HG02970 (cell line): Measurements from ENCODE around the gene PCDH10.

Experiments
- ATAC-seq: cut with Tn5 transposase; IDR thresholded peaks from one replicate; pipeline ENCODE4 v1.9.1; 2021; ENCODE audit warnings: mild to moderate bottlenecking, moderate library complexity, moderate number of reproducible peaks; ENCODE audit not compliant: unreplicated experiment, low FRiP score

The PCDH10 gene

DNA sequence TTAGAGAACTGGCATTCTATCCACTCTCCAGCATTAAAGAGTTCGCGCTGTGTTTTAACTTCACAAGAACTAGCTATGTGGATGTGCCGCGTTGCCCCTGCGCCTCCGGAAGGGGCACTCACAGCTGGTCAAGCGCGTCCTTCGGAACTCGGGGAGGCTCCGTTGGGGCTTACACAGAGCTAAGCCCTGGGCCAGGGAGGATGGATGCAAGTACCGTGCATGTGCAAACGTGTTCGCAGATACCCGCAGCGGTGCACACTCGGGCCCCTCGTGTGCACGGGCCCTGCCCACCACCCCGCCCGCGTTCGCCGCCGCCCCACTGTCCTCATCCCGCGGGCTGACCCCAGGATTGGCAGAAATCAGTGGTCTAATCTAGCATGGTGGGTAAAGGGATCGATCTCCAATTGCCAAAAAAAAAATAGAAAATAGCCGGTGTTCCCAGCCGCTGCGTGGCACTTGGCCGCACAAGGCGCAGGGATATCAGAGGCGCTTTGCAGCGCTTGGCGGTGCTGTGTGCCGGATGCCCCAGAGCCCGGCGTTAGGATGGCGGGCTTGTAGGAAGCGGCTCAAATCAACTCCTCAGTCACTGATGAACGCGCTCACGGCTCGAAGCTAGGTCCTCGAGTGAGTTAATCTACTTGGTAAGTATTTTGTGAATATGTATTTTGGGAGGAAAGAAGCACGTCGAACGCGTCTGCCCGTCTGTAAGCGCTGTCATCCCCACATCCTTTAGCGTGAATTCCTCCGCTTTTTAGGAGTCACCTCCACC lies 989 bp upstream of the PCDH10 start:
- ATAC-seq, result no peak

DNA sequence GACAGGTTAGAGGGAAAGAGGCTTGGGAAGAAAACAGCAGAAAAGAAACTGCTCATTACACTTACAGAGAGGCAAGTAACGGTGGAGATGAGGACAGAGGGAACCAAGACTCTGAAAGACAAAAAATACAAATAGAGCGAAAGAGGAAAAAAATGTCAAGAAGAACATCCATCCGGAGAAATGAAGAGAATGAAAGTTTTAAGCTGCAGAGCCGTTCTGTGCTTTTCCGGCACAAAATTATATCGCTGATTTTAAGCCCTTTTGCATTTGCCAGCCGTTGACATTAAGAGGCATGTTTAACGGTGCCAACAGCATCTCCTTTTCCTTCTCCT lies 236 bp downstream of the PCDH10 start:
- ATAC-seq, result no peak

DNA sequence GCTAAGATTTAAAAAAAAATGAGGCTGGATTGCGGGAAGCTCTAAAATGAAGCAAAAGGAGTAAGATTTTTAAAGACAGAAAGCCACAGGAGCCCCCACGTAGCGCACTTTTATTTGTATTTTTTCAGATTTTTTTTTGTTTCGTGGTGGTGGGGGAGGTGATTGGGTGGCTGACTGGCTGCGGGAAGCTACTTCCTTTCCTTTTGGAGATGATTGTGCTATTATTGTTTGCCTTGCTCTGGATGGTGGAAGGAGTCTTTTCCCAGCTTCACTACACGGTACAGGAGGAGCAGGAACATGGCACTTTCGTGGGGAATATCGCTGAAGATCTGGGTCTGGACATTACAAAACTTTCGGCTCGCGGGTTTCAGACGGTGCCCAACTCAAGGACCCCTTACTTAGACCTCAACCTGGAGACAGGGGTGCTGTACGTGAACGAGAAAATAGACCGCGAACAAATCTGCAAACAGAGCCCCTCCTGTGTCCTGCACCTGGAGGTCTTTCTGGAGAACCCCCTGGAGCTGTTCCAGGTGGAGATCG lies 908 bp downstream of the PCDH10 start:
- no peak for ATAC-seq

DNA sequence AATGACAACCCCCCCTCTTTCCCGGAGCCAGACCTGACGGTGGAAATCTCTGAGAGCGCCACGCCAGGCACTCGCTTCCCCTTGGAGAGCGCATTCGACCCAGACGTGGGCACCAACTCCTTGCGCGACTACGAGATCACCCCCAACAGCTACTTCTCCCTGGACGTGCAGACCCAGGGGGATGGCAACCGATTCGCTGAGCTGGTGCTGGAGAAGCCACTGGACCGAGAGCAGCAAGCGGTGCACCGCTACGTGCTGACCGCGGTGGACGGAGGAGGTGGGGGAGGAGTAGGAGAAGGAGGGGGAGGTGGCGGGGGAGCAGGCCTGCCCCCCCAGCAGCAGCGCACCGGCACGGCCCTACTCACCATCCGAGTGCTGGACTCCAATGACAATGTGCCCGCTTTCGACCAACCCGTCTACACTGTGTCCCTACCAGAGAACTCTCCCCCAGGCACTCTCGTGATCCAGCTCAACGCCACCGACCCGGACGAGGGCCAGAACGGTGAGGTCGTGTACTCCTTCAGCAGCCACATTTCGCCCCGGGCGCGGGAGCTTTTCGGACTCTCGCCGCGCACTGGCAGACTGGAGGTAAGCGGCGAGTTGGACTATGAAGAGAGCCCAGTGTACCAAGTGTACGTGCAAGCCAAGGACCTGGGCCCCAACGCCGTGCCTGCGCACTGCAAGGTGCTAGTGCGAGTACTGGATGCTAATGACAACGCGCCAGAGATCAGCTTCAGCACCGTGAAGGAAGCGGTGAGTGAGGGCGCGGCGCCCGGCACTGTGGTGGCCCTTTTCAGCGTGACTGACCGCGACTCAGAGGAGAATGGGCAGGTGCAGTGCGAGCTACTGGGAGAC lies 1.6 kb downstream of the PCDH10 start:
- no peak for ATAC-seq

DNA sequence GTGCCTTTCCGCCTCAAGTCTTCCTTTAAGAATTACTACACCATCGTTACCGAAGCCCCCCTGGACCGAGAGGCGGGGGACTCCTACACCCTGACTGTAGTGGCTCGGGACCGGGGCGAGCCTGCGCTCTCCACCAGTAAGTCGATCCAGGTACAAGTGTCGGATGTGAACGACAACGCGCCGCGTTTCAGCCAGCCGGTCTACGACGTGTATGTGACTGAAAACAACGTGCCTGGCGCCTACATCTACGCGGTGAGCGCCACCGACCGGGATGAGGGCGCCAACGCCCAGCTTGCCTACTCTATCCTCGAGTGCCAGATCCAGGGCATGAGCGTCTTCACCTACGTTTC lies 2.2 kb downstream of the PCDH10 start:
- ATAC-seq, result no peak

DNA sequence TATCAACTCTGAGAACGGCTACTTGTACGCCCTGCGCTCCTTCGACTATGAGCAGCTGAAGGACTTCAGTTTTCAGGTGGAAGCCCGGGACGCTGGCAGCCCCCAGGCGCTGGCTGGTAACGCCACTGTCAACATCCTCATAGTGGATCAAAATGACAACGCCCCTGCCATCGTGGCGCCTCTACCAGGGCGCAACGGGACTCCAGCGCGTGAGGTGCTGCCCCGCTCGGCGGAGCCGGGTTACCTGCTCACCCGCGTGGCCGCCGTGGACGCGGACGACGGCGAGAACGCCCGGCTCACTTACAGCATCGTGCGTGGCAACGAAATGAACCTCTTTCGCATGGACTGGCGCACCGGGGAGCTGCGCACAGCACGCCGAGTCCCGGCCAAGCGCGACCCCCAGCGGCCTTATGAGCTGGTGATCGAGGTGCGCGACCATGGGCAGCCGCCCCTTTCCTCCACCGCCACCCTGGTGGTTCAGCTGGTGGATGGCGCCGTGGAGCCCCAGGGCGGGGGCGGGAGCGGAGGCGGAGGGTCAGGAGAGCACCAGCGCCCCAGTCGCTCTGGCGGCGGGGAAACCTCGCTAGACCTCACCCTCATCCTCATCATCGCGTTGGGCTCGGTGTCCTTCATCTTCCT lies 2.7 kb downstream of the PCDH10 start:
- no peak for ATAC-seq

DNA sequence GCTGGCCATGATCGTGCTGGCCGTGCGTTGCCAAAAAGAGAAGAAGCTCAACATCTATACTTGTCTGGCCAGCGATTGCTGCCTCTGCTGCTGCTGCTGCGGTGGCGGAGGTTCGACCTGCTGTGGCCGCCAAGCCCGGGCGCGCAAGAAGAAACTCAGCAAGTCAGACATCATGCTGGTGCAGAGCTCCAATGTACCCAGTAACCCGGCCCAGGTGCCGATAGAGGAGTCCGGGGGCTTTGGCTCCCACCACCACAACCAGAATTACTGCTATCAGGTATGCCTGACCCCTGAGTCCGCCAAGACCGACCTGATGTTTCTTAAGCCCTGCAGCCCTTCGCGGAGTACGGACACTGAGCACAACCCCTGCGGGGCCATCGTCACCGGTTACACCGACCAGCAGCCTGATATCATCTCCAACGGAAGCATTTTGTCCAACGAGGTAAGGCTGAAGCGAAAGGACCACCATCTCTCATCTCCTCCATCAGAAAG lies 3.3 kb downstream of the PCDH10 start:
- ATAC-seq, result no peak

DNA sequence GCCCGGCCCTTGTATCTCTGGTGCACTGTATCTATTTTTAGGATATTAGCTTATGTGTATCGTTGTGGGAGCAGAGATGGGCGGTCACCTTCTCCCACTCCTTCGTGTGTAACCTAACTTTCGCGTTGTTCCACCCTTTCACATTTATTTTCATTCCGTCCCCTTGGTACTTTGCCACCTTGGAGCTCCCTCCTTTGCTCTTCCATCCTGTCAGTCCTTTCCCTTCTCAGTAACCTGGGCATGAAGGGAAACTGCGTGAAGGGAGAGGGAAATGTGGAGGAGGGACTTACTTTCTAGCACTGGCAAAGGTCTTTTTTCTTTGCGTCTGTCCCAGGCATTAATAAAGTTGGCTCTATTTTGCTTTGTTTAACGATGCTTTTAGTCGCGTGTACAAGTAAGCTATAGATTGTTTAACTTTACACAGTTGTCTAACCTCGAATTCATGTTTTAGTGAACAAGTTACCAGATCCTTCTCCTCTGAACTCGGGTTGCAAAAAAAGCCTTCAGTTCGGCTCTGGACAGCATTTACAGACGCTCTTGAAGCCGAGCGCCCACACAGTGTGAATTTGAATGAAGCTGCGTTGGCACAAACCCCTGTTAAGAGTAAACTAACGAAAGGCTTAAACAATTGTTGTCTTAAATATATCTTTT lies 3.9 kb downstream of the PCDH10 start:
- ATAC-seq, result no peak

DNA sequence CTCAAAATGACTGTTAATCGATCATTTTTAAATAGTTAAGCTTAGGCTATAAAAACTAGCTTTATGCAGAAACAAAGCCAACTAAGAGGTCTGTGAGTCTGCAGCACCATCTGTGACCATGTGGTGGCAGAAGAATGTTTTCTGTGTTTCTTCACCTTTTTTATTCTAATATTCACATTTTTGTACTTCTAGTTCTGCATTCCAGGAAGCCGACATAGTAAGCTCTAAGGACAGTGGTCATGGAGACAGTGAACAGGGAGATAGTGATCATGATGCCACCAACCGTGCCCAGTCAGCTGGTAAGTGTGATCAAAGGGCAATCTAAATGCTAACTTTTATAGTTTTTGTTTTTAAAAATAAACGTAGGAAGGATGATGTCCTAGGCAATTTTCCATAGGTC lies 5.6 kb downstream of the PCDH10 start:
- ATAC-seq, result no peak

DNA sequence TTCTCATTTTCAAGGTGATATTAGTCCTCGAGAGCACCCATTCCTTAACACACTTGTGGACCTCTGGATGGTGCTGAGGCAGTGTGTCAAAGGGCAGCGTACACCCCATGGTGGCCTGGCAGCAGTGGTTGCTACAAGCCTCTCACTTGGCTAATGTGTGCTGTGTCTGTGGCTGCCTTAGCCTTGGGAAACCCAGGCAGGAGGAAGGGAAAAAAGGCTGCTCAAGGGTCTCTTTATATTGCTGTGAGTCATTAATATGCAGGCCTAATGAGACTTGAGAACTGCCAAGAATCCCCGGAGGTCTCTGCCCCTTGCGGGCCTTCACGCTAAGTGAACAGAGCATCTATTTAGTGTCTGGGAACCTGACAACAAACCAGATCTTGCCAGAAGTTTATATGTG lies 7.0 kb downstream of the PCDH10 start:
- ATAC-seq, result no peak

DNA sequence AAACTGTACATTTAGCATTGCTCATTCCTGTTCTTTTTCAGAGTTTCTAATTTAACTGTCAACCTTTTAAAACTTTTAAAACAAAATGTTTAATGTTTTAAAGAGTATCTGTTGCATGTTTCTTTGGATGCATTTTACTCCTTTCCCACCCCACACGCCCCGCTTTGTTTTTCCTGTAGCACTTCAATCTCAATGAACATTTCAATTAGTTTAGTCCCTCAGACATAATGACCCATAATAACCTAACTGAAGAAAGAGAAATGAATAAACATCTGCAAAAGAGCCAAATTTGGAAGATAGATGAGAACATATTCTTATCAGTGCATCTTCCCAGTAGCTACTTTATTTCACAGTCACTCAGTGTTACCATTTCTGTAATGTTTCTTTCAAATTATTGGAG lies 7.5 kb downstream of the PCDH10 start:
- no peak for ATAC-seq

DNA sequence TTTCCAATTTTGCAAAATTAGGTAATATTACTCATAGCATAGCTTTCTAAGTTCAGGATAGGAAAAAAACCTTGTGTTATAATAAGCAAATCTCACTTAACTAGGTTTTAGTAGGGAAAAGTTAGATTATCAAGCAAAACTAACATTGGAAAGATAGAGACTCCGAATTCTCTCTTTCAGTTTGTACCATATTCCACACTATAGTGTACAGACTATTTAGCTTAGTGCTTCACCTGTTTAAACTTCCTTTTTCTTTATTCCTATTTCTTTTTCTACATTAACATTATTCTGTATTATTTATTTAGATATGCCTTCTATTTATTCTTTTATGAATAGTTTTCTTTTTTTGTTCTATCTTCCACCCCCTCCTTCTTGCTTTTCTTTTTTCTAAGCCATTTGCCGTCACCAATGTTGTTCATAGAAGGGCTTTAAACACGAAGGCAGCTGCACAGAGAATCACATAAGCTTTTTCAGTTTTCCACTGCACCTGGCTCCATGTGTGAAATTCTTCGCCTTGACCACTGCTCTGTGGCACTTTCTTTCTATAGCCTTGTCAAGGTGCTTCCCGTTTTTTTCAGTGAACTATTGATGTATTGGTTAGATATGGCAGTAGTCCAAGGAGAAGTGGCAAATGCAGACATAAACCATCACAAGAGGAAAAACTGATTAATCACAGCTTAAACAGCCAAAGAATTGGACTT lies 8.5 kb downstream of the PCDH10 start:
- ATAC-seq, result no peak

DNA sequence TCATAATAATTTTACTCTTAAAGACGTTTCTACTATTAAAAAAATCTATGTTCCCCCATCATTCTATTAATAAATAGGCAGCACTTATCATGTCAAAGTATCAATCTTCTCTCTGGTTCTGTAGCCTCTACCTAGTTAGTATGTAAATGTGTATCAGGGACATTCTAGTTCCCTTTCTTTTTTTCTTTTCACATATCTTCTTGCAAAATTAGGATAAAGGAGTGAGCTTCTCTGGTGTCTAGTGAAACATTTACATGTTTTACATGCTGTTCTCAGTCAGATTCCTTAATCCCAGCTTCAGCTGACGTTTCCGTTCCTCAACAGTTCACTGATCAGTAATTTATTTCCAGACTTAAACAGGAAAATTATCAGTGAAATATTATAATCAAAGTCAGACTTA lies 11.8 kb downstream of the PCDH10 start:
- no peak for ATAC-seq

DNA sequence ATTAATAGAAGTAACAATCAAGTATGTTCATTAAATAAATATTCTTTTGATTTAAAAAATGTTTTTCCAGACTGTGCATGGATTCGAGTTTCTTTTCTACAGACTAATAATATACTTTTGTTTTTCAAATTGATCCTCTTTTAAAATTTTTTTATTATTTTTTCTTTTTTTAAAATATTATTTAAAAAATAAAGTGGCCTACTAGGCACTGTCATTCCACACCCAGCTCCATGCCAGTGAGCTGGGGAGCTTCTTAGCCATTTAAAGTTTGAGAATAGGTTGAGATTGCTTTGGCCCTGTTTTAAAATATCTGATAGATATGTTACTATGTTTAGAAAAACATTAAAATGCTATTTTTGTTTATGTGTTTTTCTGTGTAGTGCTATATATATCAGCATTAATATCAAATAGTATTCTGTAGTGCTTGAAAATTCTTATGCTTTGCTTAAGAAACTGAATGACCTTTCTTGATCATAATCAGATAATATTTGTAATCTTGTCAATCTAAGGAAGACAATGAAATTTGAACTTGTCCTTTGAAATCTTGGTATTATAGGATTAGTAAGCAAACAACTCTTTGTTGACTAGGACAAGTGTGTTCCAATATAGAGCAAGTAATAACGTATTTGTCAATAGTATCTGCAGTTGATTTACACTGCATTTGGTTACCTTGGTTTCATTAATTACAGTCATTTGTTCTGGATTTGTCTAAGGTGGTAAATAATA lies 12.6 kb downstream of the PCDH10 start:
- ATAC-seq, result no peak

DNA sequence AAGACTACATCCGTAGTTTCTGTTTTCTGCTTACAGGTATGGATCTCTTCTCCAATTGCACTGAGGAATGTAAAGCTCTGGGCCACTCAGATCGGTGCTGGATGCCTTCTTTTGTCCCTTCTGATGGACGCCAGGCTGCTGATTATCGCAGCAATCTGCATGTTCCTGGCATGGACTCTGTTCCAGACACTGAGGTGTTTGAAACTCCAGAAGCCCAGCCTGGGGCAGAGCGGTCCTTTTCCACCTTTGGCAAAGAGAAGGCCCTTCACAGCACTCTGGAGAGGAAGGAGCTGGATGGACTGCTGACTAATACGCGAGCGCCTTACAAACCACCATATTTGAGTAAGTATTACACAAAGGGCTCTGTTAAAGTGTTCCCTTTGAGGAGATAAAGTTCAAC lies 13.8 kb downstream of the PCDH10 start:
- no peak for ATAC-seq

DNA sequence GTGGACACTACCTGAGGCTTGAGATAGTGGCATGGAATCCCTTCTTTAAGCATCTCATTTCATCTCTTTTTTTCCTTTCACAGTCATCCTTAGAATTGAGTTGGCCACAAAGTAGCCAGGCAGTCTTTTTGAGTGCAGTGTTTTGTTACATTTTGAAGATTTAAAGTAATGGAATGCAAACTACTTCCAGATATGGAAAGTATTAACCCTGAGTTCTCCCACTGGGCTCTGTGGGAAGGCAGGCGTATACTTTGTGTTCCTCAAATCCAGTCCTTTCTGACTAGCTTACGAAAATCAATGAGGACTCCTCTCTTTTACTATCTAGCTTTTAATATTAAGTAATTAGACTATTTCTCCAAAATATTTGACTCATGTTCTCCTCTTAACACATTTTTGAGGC lies 29.9 kb downstream of the PCDH10 start:
- ATAC-seq, result no peak

DNA sequence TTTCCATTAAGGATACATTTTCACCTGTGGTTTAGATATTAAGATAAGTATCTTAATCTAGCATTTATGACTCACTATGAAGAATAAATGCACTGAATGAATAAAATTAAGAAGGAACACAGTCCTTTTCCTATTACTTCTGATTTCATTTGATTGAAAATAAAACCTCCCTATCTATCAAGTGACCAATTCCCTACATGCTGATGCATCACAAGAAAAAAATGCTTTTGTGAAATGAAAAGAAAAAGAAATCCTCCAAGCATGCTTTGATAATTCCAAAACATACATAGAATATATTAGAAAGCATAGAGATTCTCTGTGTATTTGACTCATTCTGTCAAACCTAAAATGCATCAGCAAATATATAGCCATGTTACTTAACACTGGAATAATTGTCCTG lies 37.1 kb downstream of the PCDH10 start:
- ATAC-seq, result no peak

DNA sequence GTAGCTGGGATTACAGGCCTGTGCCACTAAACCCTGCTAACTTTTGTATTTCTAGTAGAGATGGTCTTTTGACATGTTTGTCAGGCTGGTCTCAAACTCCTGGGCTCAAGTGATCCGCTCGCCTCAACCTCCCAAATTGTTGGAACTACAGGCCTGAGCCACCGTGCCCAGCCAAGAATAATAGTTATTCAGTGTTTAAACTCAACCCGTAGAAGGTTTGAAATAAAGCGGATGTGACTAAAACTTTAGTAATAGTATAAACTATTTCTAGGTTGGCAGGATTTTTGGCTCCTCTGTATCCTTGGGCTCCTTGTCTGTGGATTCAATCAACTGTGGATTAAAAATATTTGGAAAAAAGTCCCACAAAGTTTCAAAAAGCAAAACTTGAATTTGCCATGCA lies 37.8 kb downstream of the PCDH10 start:
- no peak for ATAC-seq

DNA sequence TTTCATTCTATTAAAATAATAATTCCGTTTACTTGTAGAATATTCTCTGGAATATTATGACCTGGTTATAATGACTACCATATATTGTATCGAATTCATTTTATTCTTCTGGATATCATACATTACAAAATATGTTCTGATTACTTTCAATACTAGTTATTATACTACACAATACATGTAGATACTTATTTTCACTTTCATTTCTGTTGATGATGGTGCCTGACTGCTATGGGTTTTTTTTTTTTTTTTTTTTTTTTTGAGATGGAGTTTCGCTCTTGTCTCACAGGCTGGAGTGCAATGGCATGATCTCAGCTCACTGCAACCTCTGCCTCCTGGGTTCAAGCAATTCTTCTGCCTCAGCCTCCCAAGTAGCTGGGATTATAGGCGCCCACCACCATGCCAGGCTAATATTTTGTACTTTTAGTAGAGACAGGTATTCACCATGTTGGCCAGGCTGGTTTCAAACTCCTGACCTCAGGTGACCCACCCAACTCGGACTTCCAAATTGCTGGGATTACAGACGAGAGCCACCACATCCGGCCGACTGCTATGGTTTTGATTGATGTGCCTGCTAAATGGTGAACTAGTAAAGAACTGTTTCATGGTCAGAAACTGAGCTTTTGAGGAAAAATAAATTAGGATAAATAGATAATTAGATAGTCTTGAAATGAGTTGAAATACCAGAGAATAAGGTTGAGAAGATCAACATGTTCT lies 39.5 kb downstream of the PCDH10 start:
- no peak for ATAC-seq
